Brain microvascular endothelial cell (primary cell): ENCODE measurements around the gene GFM2.

Experiments
- DNase-seq: peaks from one replicate; pipeline ENCODE4 v3.0.0-alpha.2; 2020
- H3K27ac ChIP-seq: fragments of 250-450 bp; sonication (Bioruptor Pico); 2 replicates; pipeline ENCODE4 v1.5.1; 2020; ENCODE audit warnings: mild to moderate bottlenecking, moderate library complexity
- H3K27me3 ChIP-seq: fragments of 250-450 bp; sonication (Bioruptor Pico); replicated peaks from 2 replicates; pipeline ENCODE4 v1.5.1; 2020; ENCODE audit warnings: mild to moderate bottlenecking
- H3K36me3 ChIP-seq: fragments of 250-450 bp; sonication (Bioruptor Pico); replicated peaks from 2 replicates; pipeline ENCODE4 v1.5.1; 2020; ENCODE audit warnings: mild to moderate bottlenecking
- H3K4me3 ChIP-seq: 2 replicates; pipeline ENCODE4 v1.5.1; 2011; ENCODE audit warnings: low read depth, mild to moderate bottlenecking, control low read depth, low read length, moderate library complexity
- in situ Hi-C: cut with HindIII; loops from 2 replicates; pipeline ENCODE4 v1.10.0; 2017; ENCODE audit warnings: low sequenced_read_pairs, low pct_ligation_motif_present
- TF ChIP-seq, protein P1 (sequence below): IDR thresholded peaks from 2 replicates; pipeline ENCODE4 v1.5.1; 2011; ENCODE audit warnings: low read depth, mild to moderate bottlenecking, moderate library complexity, low read length, control low read depth, inconsistent platforms; ENCODE audit errors: missing control alignments

The GFM2 gene

DNA sequence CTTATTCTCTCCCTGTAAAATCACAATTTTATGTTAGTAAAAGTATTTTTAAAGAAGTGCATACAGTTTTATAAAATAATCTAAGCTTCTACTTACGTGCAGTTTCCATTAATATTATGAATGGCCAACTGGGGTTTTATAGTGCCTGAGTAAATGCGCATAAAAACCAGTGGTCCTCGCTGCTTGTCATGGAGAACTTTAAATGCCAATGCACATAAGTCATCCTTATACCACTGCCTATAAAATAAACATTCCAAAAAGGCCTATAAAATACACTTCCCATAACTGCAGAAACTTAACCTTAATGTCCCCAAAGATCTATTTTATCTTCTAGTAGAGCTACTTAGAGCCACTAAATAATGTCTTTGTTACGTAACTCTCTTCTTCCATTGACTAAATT is 28.5 kb downstream of the GFM2 start:
- Histone ChIP-seq H3K4me3 (no peak overlapping the region), H3K36me3 (peaks cover 5% of the 10 kb centered on the region), H3K27ac (no peak overlapping the region), H3K27me3 (no peaks in the 10 kb centered on the region)
- in situ Hi-C loops = no loop called here
- TF ChIP-seq, protein P1, sequence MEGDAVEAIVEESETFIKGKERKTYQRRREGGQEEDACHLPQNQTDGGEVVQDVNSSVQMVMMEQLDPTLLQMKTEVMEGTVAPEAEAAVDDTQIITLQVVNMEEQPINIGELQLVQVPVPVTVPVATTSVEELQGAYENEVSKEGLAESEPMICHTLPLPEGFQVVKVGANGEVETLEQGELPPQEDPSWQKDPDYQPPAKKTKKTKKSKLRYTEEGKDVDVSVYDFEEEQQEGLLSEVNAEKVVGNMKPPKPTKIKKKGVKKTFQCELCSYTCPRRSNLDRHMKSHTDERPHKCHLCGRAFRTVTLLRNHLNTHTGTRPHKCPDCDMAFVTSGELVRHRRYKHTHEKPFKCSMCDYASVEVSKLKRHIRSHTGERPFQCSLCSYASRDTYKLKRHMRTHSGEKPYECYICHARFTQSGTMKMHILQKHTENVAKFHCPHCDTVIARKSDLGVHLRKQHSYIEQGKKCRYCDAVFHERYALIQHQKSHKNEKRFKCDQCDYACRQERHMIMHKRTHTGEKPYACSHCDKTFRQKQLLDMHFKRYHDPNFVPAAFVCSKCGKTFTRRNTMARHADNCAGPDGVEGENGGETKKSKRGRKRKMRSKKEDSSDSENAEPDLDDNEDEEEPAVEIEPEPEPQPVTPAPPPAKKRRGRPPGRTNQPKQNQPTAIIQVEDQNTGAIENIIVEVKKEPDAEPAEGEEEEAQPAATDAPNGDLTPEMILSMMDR = no peak
- DNase-seq = peak; percentile 1

GRCh38 chr5:74736759-74737158 is 30.2 kb downstream of the GFM2 start:
- Histone ChIP-seq H3K27me3 (no peaks in the 10 kb centered on the region), H3K4me3 (no peak overlapping the region), H3K36me3 (peaks cover 5% of the 10 kb centered on the region), H3K27ac (no peak overlapping the region)
- in situ Hi-C loops = no loop called here
- no peak for DNase-seq
- TF ChIP-seq, protein P1 = no peak

DNA sequence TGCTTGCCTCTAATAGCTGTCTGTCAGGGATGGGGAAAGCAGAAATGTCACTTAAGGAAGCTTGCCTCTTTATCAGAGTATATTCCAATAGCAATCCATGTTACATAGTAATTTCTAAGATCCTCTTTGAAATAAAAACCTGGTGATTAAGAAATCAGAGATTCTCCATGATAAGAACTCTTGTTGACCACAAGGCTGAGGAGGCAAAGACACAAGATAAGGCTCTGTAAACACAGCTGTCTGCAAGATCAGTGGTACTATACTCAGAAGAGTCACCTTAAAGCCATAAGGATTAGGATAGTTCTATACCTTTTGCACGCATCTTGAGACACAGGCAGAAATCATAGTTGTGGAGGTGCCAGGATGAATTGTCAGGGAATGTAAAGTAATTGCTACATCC is 41.6 kb downstream of the GFM2 start:
- DNase-seq = peak; percentile 11
- peaks cover 44% of the 10 kb centered on the region for H3K36me3 ChIP-seq
- H3K4me3 ChIP-seq = no peak overlapping the region
- TF ChIP-seq, protein P1 = no peak
- H3K27ac ChIP-seq = no peak overlapping the region
- in situ Hi-C loops = no loop called here
- H3K27me3 ChIP-seq = no peaks in the 10 kb centered on the region

- TF ChIP-seq, protein P1 = no peak
- H3K36me3 ChIP-seq = peaks cover 50% of the 10 kb centered on the region
- H3K27ac ChIP-seq = no peak overlapping the region
- no peaks in the 10 kb centered on the region for H3K27me3 ChIP-seq
- in situ Hi-C loops = no loop called here
- H3K4me3 ChIP-seq = no peak overlapping the region
- no peak for DNase-seq
These were observed 44.6 kb downstream of the GFM2 start for GRCh38 chr5:74722271-74722670.

- in situ Hi-C loops = no loop called here
- DNase-seq = no peak
- Histone ChIP-seq H3K4me3 (no peak overlapping the region), H3K27me3 (no peaks in the 10 kb centered on the region), H3K36me3 (peaks cover 33% of the 10 kb centered on the region), H3K27ac (no peak overlapping the region)
- TF ChIP-seq, protein P1 = no peak
These were observed 49.3 kb downstream of the GFM2 start for GRCh38 chr5:74717596-74717995.

DNA sequence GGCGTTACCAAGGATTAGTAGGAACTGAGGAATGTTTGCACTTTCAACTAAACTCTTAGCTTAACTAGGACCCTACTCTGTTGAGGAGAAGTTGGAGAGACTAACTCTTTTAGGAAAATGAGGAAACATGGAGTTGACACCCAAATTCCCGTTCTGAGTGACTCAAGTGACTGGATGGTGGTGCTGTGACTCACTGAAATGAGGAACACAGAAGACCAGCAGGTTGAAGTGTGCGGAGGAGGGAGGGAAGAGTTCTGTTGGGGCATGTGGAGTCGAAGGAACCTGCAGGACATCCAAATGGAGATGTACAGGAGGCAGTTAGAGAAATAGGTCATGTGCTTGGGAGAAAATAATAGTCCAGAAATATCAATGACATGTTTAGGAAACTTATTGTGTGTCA is 73.7 kb downstream of the GFM2 start:
- Histone ChIP-seq H3K27me3 (no peaks in the 10 kb centered on the region), H3K36me3 (peaks cover 30% of the 10 kb centered on the region), H3K4me3 (no peak overlapping the region), H3K27ac (no peak overlapping the region)
- TF ChIP-seq, protein P1 = no peak
- no peak for DNase-seq
- in situ Hi-C loops = no loop called here
